ENCODE data around the gene LRRC36. TPM values are rescaled to one million over a fixed set of nuclear protein-coding genes. Genes with fewer than 3 reads are reported as not detected.
"Not testable (repeated sequence)": the region's sequence is repeated elsewhere in the genome, so short reads cannot be mapped to it uniquely, and the experiment has no call there.

LRRC36 gene
- total RNA-seq, 3 donors from 2014 or later = 0.90 to 1.5 TPM; not detected in 1

DNA sequence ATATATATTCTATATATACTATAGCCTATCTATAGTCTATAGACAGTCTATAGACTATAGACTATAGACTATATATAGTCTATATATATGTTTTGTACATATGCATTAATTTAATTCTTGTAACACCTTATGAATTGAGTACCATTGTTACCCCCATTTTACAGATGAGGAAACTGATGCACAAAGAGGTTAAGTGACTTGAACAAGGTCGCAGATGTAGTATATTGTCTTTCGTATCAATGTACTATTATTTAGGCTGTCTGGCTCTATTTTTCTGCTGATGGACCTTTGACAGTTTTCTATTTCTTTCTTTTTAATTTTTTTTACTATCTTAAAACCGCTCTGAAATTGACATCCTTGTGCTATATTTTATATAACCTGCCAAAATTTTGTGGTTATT lies 14.6 kb downstream of the LRRC36 start:
- Histone ChIP-seq H3K4me1 (ENCODE audit: low read depth) (no peaks in the 10 kb centered on the region), H3K4me3 (no peak overlapping the region), H3K36me3 (ENCODE audit: low read depth) (no peaks in the 10 kb centered on the region), H3K9me3 (no peaks in the 10 kb centered on the region)
- ATAC-seq (no peak), DNase-seq (no peak)
- TF ChIP-seq, protein P1, sequence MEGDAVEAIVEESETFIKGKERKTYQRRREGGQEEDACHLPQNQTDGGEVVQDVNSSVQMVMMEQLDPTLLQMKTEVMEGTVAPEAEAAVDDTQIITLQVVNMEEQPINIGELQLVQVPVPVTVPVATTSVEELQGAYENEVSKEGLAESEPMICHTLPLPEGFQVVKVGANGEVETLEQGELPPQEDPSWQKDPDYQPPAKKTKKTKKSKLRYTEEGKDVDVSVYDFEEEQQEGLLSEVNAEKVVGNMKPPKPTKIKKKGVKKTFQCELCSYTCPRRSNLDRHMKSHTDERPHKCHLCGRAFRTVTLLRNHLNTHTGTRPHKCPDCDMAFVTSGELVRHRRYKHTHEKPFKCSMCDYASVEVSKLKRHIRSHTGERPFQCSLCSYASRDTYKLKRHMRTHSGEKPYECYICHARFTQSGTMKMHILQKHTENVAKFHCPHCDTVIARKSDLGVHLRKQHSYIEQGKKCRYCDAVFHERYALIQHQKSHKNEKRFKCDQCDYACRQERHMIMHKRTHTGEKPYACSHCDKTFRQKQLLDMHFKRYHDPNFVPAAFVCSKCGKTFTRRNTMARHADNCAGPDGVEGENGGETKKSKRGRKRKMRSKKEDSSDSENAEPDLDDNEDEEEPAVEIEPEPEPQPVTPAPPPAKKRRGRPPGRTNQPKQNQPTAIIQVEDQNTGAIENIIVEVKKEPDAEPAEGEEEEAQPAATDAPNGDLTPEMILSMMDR (IDR thresholded peaks at IDR 0.05) = no peak
- intact Hi-C loops (cut with DNase I, micrococcal nuclease) = no loop called here

GRCh38 chr16:67342616-67343015 lies 16.0 kb downstream of the LRRC36 start:
- peaks cover 4% of the 10 kb centered on the region for H3K4me1 ChIP-seq (ENCODE audit: low read depth)
- H3K9me3 ChIP-seq = no peaks in the 10 kb centered on the region
- ATAC-seq (no peak), DNase-seq (no peak)
- TF ChIP-seq, protein P1 (IDR thresholded peaks at IDR 0.05) = no peak
- no peak overlapping the region for H3K4me3 ChIP-seq
- intact Hi-C loops (cut with DNase I, micrococcal nuclease) = no loop called here
- no peaks in the 10 kb centered on the region for H3K36me3 ChIP-seq (ENCODE audit: low read depth)

GRCh38 chr16:67345401-67345800 lies 18.8 kb downstream of the LRRC36 start:
- peak in 1 of 3 donors; percentile 56 for DNase-seq
- H3K9me3 ChIP-seq = no peaks in the 10 kb centered on the region
- intact Hi-C loops (cut with DNase I, micrococcal nuclease) = no loop called here
- peak; percentile 95 for ATAC-seq
- H3K4me1 ChIP-seq (ENCODE audit: low read depth) = peaks cover 4% of the 10 kb centered on the region
- no peaks in the 10 kb centered on the region for H3K36me3 ChIP-seq (ENCODE audit: low read depth)
- TF ChIP-seq, protein P1 (IDR thresholded peaks at IDR 0.05) = no peak
- no peak overlapping the region for H3K4me3 ChIP-seq

GRCh38 chr16:67346341-67346740 lies 19.7 kb downstream of the LRRC36 start:
- DNase-seq = no peak

GRCh38 chr16:67349172-67349571 lies 22.6 kb downstream of the LRRC36 start:
- ATAC-seq (no peak), DNase-seq (no peak)
- intact Hi-C loops (cut with DNase I, micrococcal nuclease) = no loop called here
- peaks cover 4% of the 10 kb centered on the region for H3K4me1 ChIP-seq (ENCODE audit: low read depth)
- no peaks in the 10 kb centered on the region for H3K36me3 ChIP-seq (ENCODE audit: low read depth)
- TF ChIP-seq, protein P1 (IDR thresholded peaks at IDR 0.05) = no peak
- no peak overlapping the region for H3K4me3 ChIP-seq
- no peaks in the 10 kb centered on the region for H3K9me3 ChIP-seq

More at GRCh38 chr16:67346341-67346740, 19.7 kb downstream of the LRRC36 start:
- no peaks in the 10 kb centered on the region for H3K36me3 ChIP-seq (ENCODE audit: low read depth)
- ATAC-seq = peak; percentile 57
- peaks cover 4% of the 10 kb centered on the region for H3K4me1 ChIP-seq (ENCODE audit: low read depth)
- H3K4me3 ChIP-seq = no peak overlapping the region
- intact Hi-C loops (cut with DNase I, micrococcal nuclease) = no loop called here
- TF ChIP-seq, protein P1 (IDR thresholded peaks at IDR 0.05) = no peak
- no peaks in the 10 kb centered on the region for H3K9me3 ChIP-seq

- intact Hi-C loops (cut with DNase I, micrococcal nuclease) = no loop called here
- no peak overlapping the region for H3K4me3 ChIP-seq
- no peak for DNase-seq
- no peaks in the 10 kb centered on the region for H3K9me3 ChIP-seq
- no peaks in the 10 kb centered on the region for H3K36me3 ChIP-seq (ENCODE audit: low read depth)
- peaks cover 4% of the 10 kb centered on the region for H3K4me1 ChIP-seq (ENCODE audit: low read depth)
- no peak for ATAC-seq
- TF ChIP-seq, protein P1 (IDR thresholded peaks at IDR 0.05) = no peak
These were observed 23.7 kb downstream of the LRRC36 start for GRCh38 chr16:67350324-67350723.

DNA sequence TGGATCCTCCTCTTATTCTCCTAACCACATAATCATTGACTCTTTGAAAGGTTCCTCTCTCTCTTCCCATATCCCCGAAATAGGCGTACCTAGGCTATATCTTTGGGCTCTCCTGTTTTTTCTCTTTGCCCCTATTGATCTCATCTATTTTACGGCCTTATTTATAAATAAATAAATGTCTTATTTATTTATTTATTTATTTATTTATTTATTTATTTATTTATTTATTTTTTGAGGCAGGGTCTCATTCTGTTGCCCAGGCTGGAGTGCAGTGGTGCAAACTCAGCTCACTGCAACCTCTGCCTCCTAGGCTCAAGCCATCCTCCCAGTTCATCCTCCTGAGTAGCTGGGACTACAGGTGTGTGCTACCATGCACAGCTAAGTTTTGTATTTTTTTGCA lies 25.8 kb downstream of the LRRC36 start:
- intact Hi-C loops (cut with DNase I, micrococcal nuclease); H3K36me3 ChIP-seq (ENCODE audit: low read depth); H3K4me1 ChIP-seq (ENCODE audit: low read depth); H3K4me3 ChIP-seq; H3K9me3 ChIP-seq; ATAC-seq; DNase-seq: not testable (repeated sequence)
